ENCODE data around the gene GHITM. TPM values are rescaled to one million over a fixed set of nuclear protein-coding genes. Genes with fewer than 3 reads are reported as not detected.

Gene GHITM
- total and polyA plus RNA-seq, 2 of the 13 experiments (the other 11 are each of a cell fraction or from before 2014, with no cell fraction given), result 163 to 212 TPM

DNA sequence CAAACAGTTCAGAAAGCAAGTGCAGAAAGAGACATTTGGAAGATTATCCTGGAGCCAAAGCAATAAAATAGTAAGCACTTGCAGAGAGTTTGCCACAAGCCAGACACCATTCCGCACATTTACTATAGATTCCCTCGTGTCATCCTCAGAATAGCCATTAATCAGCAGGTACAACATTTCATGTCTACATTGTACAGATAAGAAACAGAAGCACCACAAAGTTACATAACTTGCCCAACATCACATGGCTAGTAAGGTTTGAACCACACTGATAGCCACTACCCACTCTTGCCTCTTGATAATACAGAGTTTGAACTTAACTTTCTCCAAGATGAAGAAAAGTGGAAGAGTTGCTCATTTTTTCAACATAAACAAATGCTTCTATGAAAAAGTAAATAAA, 40.6 kb upstream of the GHITM start:
- H2AFZ ChIP-seq (ENCODE audit: low read length), result no peak overlapping the region
- H4K20me1 ChIP-seq (ENCODE audit: insufficient read depth, low read length), result no peaks in the 10 kb centered on the region
- H3K9me3 ChIP-seq (ENCODE audit: low read length), result no peaks in the 10 kb centered on the region
- no peaks in the 10 kb centered on the region for H3K4me1 ChIP-seq (ENCODE audit: insufficient read depth, low read length)
- no peak overlapping the region for H3K9ac ChIP-seq (ENCODE audit: insufficient read depth, low read depth, low read length)
- BruUV-seq (replicated peaks), result no TSS peak
- in situ Hi-C loops (cut with HindIII; ENCODE audit: extremely low pct_ligation_motif_present, low pct_unique_long_range_greater_than_20kb) (no loop called here), intact Hi-C loops (cut with micrococcal nuclease; ENCODE audit: unreplicated experiment) (no loop called here)
- no peak for FAIRE-seq
- no peak for TF ChIP-seq ZNF432 (CRISPR knock-in tag; IDR thresholded peaks at IDR 0.05; ENCODE audit: borderline replicate concordance)
- TF ChIP-seq, protein P1, sequence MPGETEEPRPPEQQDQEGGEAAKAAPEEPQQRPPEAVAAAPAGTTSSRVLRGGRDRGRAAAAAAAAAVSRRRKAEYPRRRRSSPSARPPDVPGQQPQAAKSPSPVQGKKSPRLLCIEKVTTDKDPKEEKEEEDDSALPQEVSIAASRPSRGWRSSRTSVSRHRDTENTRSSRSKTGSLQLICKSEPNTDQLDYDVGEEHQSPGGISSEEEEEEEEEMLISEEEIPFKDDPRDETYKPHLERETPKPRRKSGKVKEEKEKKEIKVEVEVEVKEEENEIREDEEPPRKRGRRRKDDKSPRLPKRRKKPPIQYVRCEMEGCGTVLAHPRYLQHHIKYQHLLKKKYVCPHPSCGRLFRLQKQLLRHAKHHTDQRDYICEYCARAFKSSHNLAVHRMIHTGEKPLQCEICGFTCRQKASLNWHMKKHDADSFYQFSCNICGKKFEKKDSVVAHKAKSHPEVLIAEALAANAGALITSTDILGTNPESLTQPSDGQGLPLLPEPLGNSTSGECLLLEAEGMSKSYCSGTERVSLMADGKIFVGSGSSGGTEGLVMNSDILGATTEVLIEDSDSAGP (CRISPR knock-in tag; IDR thresholded peaks at IDR 0.05; ENCODE audit: borderline replicate concordance), result no peak
- TF ChIP-seq NR1H2 (CRISPR knock-in tag; IDR thresholded peaks at IDR 0.05; ENCODE audit: borderline replicate concordance, low read depth), result no peak
- TF ChIP-seq ZNF143 (CRISPR knock-in tag; IDR thresholded peaks at IDR 0.05), result no peak
- no peak for TF ChIP-seq PREB (CRISPR knock-in tag; IDR thresholded peaks at IDR 0.05)
- TF ChIP-seq SETDB1 (CRISPR knock-in tag; IDR thresholded peaks at IDR 0.05; ENCODE audit: borderline replicate concordance), result no peak
- no peak for TF ChIP-seq ZSCAN31 (CRISPR knock-in tag; IDR thresholded peaks at IDR 0.05; ENCODE audit: low read depth)
- TF ChIP-seq HNRNPK (IDR thresholded peaks at IDR 0.05; ENCODE audit: low read depth, low read length, poor library complexity, severe bottlenecking), result no peak
- no peak for TF ChIP-seq ZNF780A (CRISPR knock-in tag; IDR thresholded peaks at IDR 0.05)
- no peak for TF ChIP-seq HDAC2 (CRISPR knock-in tag; IDR thresholded peaks at IDR 0.05)
- no peak for TF ChIP-seq ZNF619 (CRISPR knock-in tag; IDR thresholded peaks at IDR 0.05)
- TF ChIP-seq ZNF567 (CRISPR knock-in tag; IDR thresholded peaks at IDR 0.05; ENCODE audit: borderline replicate concordance), result no peak
- no peak for DNase-seq (ENCODE audit: low spot score)
- H3K4me3 ChIP-seq (replicated peaks in 1 of 3; ENCODE audit: insufficient read depth in 1 of 3, low read depth in 2 of 3, low read length in 3 of 3), result no peak overlapping the region
- no peaks in the 10 kb centered on the region for H3K27me3 ChIP-seq (ENCODE audit: control insufficient read depth in 1 of 2, insufficient read depth in 2 of 2, low read length in 2 of 2)
- 63% methylated on average over 2 of the region's 2 CpGs for WGBS (ENCODE audit: low lambda C conversion rate)
- no peak overlapping the region for H3K27ac ChIP-seq (ENCODE audit: extremely low read length, insufficient read depth, low read length)
- no peak overlapping the region for H3K4me2 ChIP-seq (ENCODE audit: low read depth, low read length)
- no peak for ATAC-seq
- POLR2A ChIA-PET, result no interaction called here
- CTCF ChIA-PET (ENCODE audit: low intra/inter-chr PET ratio, low total read pairs), result no interaction called here
- no peaks in the 10 kb centered on the region for H3K79me2 ChIP-seq (ENCODE audit: insufficient read depth, low read length)
- H3K36me3 ChIP-seq (replicated peaks in 1 of 2; ENCODE audit: control insufficient read depth in 1 of 2, insufficient read depth in 2 of 2, low read length in 2 of 2), result no peaks in the 10 kb centered on the region

Measured in HepG2 (cell line).